WTC11 (cell line): ENCODE results near the gene NECAB3.

Experiments
- AR ChIP-seq: fragments of 250-450 bp; sonication (Bioruptor Pico); IDR thresholded peaks from 2 replicates; pipeline ENCODE4 v1.9.0; 2021; ENCODE audit warnings: mild to moderate bottlenecking
- CTCF ChIP-seq: fragments of 200-600 bp; IDR thresholded peaks from 2 replicates; pipeline ENCODE4 v1.8.0; 2022; ENCODE audit warnings: antibody characterized with exemption
- E2F1 ChIP-seq: sonication (generic); formaldehyde crosslinking; IDR thresholded peaks from 2 replicates; pipeline ENCODE4 v1.8.0; 2022; ENCODE audit warnings: mild to moderate bottlenecking, missing genetic modification reagents
- ESRRA ChIP-seq: sonication (generic); formaldehyde crosslinking; IDR thresholded peaks from 2 replicates; pipeline ENCODE4 v1.8.1; 2022; ENCODE audit warnings: mild to moderate bottlenecking, missing genetic modification reagents, borderline replicate concordance
- JUN ChIP-seq: sonication (generic); formaldehyde crosslinking; IDR thresholded peaks from 2 replicates; pipeline ENCODE4 v1.8.0; 2023; ENCODE audit warnings: mild to moderate bottlenecking, missing genetic modification reagents
- TF ChIP-seq, protein P1 (sequence below): sonication (generic); formaldehyde crosslinking; conservative IDR thresholded peaks from 2 replicates; pipeline ENCODE4 v1.8.1; 2022; ENCODE audit warnings: mild to moderate bottlenecking, missing genetic modification reagents

DNA sequence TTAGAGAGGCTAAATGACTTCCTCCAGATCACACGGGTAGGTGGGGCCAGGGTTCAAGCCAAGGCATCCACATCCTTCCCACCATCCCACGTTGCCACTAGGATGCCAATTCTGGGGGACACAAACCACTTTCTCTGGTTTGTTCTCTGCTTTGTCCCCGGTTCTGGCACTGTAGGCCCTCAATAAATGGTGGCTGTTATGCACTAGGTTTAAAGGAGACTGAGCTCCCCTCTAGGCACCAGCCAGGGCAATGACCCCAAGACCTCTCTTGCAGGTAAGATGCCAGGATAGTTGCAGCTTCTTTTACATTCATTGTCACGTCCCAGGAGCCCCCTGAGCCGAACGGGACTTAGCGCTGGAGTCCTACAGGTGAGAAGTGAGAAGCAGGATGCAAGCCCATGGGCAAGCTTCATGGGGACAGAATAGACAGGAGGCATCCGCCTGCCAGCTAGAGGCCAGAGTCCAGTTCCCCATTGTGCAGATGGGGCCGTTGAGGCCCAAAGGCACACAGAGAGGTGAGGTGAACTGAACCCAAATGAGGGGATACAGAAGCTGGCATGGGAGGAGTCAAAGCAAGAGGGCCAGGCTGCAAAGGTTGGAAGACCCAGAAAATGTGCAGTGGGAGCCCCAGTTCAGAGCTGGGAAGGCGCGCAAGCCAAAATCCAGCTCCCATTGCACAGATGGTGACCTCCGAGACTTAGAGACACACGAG is 45.2 kb upstream of the NECAB3 start:
- TF ChIP-seq CTCF: no peak
- TF ChIP-seq, protein P1, sequence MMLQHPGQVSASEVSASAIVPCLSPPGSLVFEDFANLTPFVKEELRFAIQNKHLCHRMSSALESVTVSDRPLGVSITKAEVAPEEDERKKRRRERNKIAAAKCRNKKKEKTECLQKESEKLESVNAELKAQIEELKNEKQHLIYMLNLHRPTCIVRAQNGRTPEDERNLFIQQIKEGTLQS: no peak
- no peak for TF ChIP-seq ESRRA (CRISPR knock-in tag)
- TF ChIP-seq AR (CRISPR knock-in tag): no peak
- TF ChIP-seq E2F1 (CRISPR knock-in tag): no peak
- TF ChIP-seq JUN (CRISPR knock-in tag): no peak
